Spleen (tissue), 11 donors: ENCODE measurements around the gene DHTKD1. TPM values are rescaled to one million over a fixed set of nuclear protein-coding genes. Genes with fewer than 3 reads are reported as not detected.
"Not testable (repeated sequence)": the region's sequence is repeated elsewhere in the genome, so short reads cannot be mapped to it uniquely, and the experiment has no call there.

Source experiments
- DNase-seq: peaks from one replicate; pipeline ENCODE4 v3.0.0-alpha.2; 2020
- H3K27ac ChIP-seq, 8 donors: fragments of 200-600 bp; sonication (generic) in 7 of 8; 1 replicate in 4 of 8; 2 replicates in 4 of 8; pipeline versions ENCODE4 v1.5.0 to v1.8.0; 2016 to 2021; ENCODE audit warnings: inconsistent platforms in 4 of 8, mild to moderate bottlenecking in 4 of 8, moderate library complexity in 1 of 8
- H3K27me3 ChIP-seq, 7 donors: fragments of 200-600 bp; sonication (generic) in 6 of 7; replicated peaks in 1 of 7; 1 replicate in 4 of 7; 2 replicates in 3 of 7; pipeline versions ENCODE4 v1.5.0 to v1.8.0; 2016 to 2021; ENCODE audit warnings: inconsistent platforms in 3 of 7, mild to moderate bottlenecking in 1 of 7
- H3K36me3 ChIP-seq, 6 donors: fragments of 200-600 bp; sonication (generic) in 5 of 6; 1 replicate in 4 of 6; 2 replicates in 2 of 6; pipeline versions ENCODE4 v1.5.0 to v1.8.0; 2016 to 2021; ENCODE audit warnings: inconsistent platforms in 2 of 6
- H3K4me1 ChIP-seq, 6 donors: fragments of 200-600 bp; sonication (generic) in 5 of 6; 1 replicate in 3 of 6; 2 replicates in 3 of 6; pipeline versions ENCODE4 v1.5.0 to v1.8.0; 2016 to 2021; ENCODE audit warnings: inconsistent platforms in 3 of 6
- H3K4me3 ChIP-seq, 8 donors: fragments of 200-600 bp; sonication (generic) in 7 of 8; 1 replicate in 4 of 8; 2 replicates in 4 of 8; pipeline versions ENCODE4 v1.5.0 to v1.8.0; 2016 to 2021; ENCODE audit warnings: inconsistent platforms in 4 of 8, mild to moderate bottlenecking in 4 of 8, moderate library complexity in 2 of 8
- H3K9me3 ChIP-seq, 8 donors: fragments of 200-600 bp; sonication (generic) in 7 of 8; 1 replicate in 4 of 8; 2 replicates in 4 of 8; pipeline versions ENCODE4 v1.5.0 to v1.8.0; 2016 to 2021; ENCODE audit warnings: inconsistent platforms in 4 of 8
- CTCF ChIP-seq, 11 experiments: fragments of 200-600 bp in 7 of 11; fragments of 450-650 bp in 4 of 11; sonication (generic) in 4 of 11; IDR thresholded peaks in 8 of 11; conservative IDR thresholded peaks in 3 of 11; 1 replicate in 7 of 11; 2 replicates in 4 of 11; pipeline versions ENCODE4 v1.4.0 to v1.8.0; 2016 to 2021; ENCODE audit warnings: antibody characterized with exemption in 11 of 11, inconsistent platforms in 4 of 11, mild to moderate bottlenecking in 1 of 11
- POLR2A ChIP-seq, 3 donors: fragments of 450-650 bp; IDR thresholded peaks; one replicate each; pipeline ENCODE4 v1.5.1; 2017; ENCODE audit warnings: antibody characterized with exemption in 3 of 3, mild to moderate bottlenecking in 1 of 3
- POLR2AphosphoS5 ChIP-seq, 3 donors: sonication (generic); formaldehyde crosslinking; IDR thresholded peaks; one replicate each; pipeline ENCODE4 v1.5.1; 2017; ENCODE audit warnings: antibody characterized with exemption in 3 of 3
- WGBS, 5 donors: extraction: QIAGEN DNeasy Blood & Tissue Kit in 3 of 5; methylation state at CpG; one replicate each; pipeline versions ENCODE4 v1.1.5 to v1.1.7; 2013 to 2018; 5-methylcytosine and 5-hydroxymethylcytosine counted together
- intact Hi-C: fragments of 100-400 bp; cut with DNase I; formaldehyde crosslinking; loops from one replicate; pipeline ENCODE4 v1.15.0; 2023; ENCODE audit warnings: low total_unique reads
- microRNA-seq, 3 donors: library from miRNA; unstranded; fragments of <30 nt; microRNA quantifications; one replicate each; pipeline versions ENCODE4 to v1.1.0, GENCODE V29; 2019 to 2020
- polyA plus RNA-seq, 3 donors: library from polyadenylated mRNA; stranded (reverse); fragments of 200-250 nt; gene quantifications; one replicate each; pipeline ENCODE4 v1.2.1, GENCODE V29; 2013
- small RNA-seq, 4 donors: library from RNA; depleted of rRNA; stranded (forward); fragments of <200 nt; gene quantifications; one replicate each; pipeline ENCODE3, GENCODE V24; 2016
- total RNA-seq, 7 donors: library from RNA; depleted of rRNA in 3 of 7; stranded (reverse); fragments of >200 nt in 3 of 7; fragmentation: NEBNext Ultra II Directional in 4 of 7; extraction: Animal tissue kit (Norgen Biotek cat#: 25700) in 4 of 7; gene quantifications; one replicate each; pipeline versions ENCODE4 v1.1.0 to v1.2.1, GENCODE V29; 2016 to 2021
- donor health status: healthy with polysubstance abuse.
- donor health status: DM: no; HTN: no; CAD: no; lungs with moderate emphysema.
- donor health status: DM: no; HTN: no; CAD: no.
- donor health status: Bipolar disorder and iron deficiency.
- donor health status: healthy.
- donor health status: DM: no; HTN: no; CAD: no.
- donor health status: DM: yes; HTN: yes; CAD: no.

The DHTKD1 gene
- total and polyA plus RNA-seq, 10 donors = 7.4 to 36.6 (median 27.6) TPM

GRCh38 chr10:12165999-12166775, 97.4 kb downstream of the DHTKD1 start:
- H3K9me3 ChIP-seq = no peaks in the 10 kb centered on the region
- peaks cover 0 to 100% (median 73%) of the 10 kb centered on the region in 6 donors for H3K36me3 ChIP-seq
- 80 to 90% (median 88%) methylated on average over 6 of the region's 6 CpGs for WGBS, 5 donors
- no peak for DNase-seq
- TF ChIP-seq POLR2A (IDR thresholded peaks at IDR 0.05) (no peak), POLR2AphosphoS5 (IDR thresholded peaks at IDR 0.05) (no peak), CTCF (IDR thresholded peaks at IDR 0.05 in 8 of 11, conservative IDR thresholded peaks at IDR 0.05 in 3 of 11) (no peak)
- H3K4me3 ChIP-seq = no peak overlapping the region
- intact Hi-C loops = no loop called here
- no peaks in the 10 kb centered on the region for H3K4me1 ChIP-seq
- peak overlapping the region in 1 of 8 donors; percentile 12 for H3K27ac ChIP-seq
- no peaks in the 10 kb centered on the region for H3K27me3 ChIP-seq

- intact Hi-C loops, H3K9me3 ChIP-seq, DNase-seq, H3K27ac ChIP-seq, H3K4me3 ChIP-seq, H3K27me3 ChIP-seq, H3K4me1 ChIP-seq: not testable (repeated sequence)
- H3K36me3 ChIP-seq = peaks cover 6 to 100% (median 87%) of the 10 kb centered on the region in 6 donors
- 89 to 96% (median 89%) methylated on average over 6 of the region's 6 CpGs for WGBS, 5 donors
Observed at GRCh38 chr10:12171512-12171911, 102.8 kb downstream of the DHTKD1 start.

Small RNA genes lying within 50 kb of the gene (microRNA-seq; reads per million reads assigned to microRNA genes)
- gene MIR548AK = 0 reads per million in 3 donors

Small RNA genes lying within 50 kb of the gene (small RNA-seq; reads per million reads assigned to genes)
- gene MIR548AK (0 reads per million in 4 donors), gene RNU6-88P (0 reads per million in 4 donors)

Other genes with a start within 250 kb of the DHTKD1 start
- 10 to 100 TPM in 4 of 7 donors, 1 to 10 TPM in 3; 5.2 to 15.4 (median 10.8) TPM for gene PROSER2, start 245.6 kb upstream of the DHTKD1 start, total RNA-seq
- 1 to 10 TPM; 1.6 to 3.5 (median 1.6) TPM for gene PROSER2, start 245.6 kb upstream of the DHTKD1 start, polyA plus RNA-seq
- gene UPF2, start 26.1 kb upstream of the DHTKD1 start, total RNA-seq = 10 to 100 TPM; 25.8 to 34.9 (median 28.3) TPM
- gene UPF2, start 26.1 kb upstream of the DHTKD1 start, polyA plus RNA-seq = 10 to 100 TPM; 11.5 to 12.0 (median 11.7) TPM
- gene SEC61A2, start 60.7 kb downstream of the DHTKD1 start, total RNA-seq = 10 to 100 TPM in 2 of 7 donors, 1 to 10 TPM in 5; 7.2 to 14.6 (median 8.4) TPM
- 1 to 10 TPM; 2.7 to 4.1 (median 3.1) TPM for gene SEC61A2, start 60.7 kb downstream of the DHTKD1 start, polyA plus RNA-seq
- 10 to 100 TPM; 33.5 to 63.4 (median 44.7) TPM for gene NUDT5, start 126.9 kb downstream of the DHTKD1 start, total RNA-seq
- gene NUDT5, start 126.9 kb downstream of the DHTKD1 start, polyA plus RNA-seq = 10 to 100 TPM; 32.5 to 44.3 (median 36.9) TPM
- 10 to 100 TPM; 52.7 to 93.8 (median 67.8) TPM for gene CDC123, start 127.2 kb downstream of the DHTKD1 start, total RNA-seq
- 10 to 100 TPM; 38.8 to 54.6 (median 47.1) TPM for gene CDC123, start 127.2 kb downstream of the DHTKD1 start, polyA plus RNA-seq